PFSK-1 (cell line): ENCODE data around the gene THRB.

Experiments used
- POLR2AphosphoS5 ChIP-seq: IDR thresholded peaks from 2 replicates; pipeline ENCODE4 v1.6.1; 2012; ENCODE audit warnings: low read depth, mild to moderate bottlenecking, control low read depth, low read length, moderate library complexity
- SIN3A ChIP-seq: IDR thresholded peaks from 2 replicates; pipeline ENCODE4 v1.6.1; 2012; ENCODE audit warnings: mild to moderate bottlenecking, low read length, moderate library complexity, borderline replicate concordance; ENCODE audit not compliant: insufficient read depth
- TF ChIP-seq, protein P1 (sequence below), 2 experiments: IDR thresholded peaks; 2 replicates each; pipeline versions ENCODE4 v1.6.1 to v1.8.0; 2011 to 2012; ENCODE audit warnings: low read depth in 2 of 2, low read length in 2 of 2, control low read depth in 1 of 2, inconsistent platforms in 1 of 2, mild to moderate bottlenecking in 1 of 2, moderate library complexity in 1 of 2; ENCODE audit not compliant: insufficient read depth in 1 of 2

DNA sequence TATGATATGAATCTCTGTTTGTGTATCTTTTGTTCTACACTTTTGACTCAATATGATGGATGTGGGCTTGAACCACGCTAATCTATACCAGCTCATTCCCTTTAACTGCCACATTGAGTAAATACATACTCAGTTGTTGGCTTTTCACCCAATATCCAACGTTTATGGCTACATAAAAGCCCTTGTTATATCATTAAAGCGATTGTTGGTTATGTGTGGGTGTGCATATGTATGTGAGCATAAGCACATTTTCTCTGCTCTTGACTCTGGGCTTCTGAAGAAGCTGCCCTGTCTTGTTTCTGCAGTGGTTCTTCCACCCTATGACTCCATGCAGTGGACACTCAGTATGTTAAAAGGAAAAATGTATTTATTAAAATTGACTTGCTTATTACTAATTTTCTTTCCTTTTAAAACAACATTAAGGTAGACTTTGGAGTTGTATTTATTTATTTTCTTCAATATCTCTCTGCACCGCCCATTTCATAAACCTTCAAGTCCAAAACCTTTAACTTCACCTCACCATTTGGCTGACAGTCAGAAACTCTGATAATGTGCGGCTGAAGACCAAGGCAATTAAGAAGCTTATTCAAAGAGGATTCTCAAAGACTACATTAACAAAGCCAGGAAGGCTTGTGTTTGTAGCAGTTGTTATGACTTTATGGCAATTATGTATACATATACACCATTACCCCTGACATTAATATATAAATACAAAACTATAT is 156.1 kb downstream of the THRB start:
- TF ChIP-seq, protein P1, sequence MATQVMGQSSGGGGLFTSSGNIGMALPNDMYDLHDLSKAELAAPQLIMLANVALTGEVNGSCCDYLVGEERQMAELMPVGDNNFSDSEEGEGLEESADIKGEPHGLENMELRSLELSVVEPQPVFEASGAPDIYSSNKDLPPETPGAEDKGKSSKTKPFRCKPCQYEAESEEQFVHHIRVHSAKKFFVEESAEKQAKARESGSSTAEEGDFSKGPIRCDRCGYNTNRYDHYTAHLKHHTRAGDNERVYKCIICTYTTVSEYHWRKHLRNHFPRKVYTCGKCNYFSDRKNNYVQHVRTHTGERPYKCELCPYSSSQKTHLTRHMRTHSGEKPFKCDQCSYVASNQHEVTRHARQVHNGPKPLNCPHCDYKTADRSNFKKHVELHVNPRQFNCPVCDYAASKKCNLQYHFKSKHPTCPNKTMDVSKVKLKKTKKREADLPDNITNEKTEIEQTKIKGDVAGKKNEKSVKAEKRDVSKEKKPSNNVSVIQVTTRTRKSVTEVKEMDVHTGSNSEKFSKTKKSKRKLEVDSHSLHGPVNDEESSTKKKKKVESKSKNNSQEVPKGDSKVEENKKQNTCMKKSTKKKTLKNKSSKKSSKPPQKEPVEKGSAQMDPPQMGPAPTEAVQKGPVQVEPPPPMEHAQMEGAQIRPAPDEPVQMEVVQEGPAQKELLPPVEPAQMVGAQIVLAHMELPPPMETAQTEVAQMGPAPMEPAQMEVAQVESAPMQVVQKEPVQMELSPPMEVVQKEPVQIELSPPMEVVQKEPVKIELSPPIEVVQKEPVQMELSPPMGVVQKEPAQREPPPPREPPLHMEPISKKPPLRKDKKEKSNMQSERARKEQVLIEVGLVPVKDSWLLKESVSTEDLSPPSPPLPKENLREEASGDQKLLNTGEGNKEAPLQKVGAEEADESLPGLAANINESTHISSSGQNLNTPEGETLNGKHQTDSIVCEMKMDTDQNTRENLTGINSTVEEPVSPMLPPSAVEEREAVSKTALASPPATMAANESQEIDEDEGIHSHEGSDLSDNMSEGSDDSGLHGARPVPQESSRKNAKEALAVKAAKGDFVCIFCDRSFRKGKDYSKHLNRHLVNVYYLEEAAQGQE (IDR thresholded peaks at IDR 0.05; ENCODE audit: insufficient read depth in 1 of 2, low read depth in 2 of 2, low read length in 2 of 2) = no peak
- no peak for TF ChIP-seq SIN3A
- TF ChIP-seq POLR2AphosphoS5 = no peak
